ENCODE data around the gene IFT43.
A peak's percentile ranks its signal among the peaks of the same experiment; 100 is the strongest.

The IFT43 gene

DNA sequence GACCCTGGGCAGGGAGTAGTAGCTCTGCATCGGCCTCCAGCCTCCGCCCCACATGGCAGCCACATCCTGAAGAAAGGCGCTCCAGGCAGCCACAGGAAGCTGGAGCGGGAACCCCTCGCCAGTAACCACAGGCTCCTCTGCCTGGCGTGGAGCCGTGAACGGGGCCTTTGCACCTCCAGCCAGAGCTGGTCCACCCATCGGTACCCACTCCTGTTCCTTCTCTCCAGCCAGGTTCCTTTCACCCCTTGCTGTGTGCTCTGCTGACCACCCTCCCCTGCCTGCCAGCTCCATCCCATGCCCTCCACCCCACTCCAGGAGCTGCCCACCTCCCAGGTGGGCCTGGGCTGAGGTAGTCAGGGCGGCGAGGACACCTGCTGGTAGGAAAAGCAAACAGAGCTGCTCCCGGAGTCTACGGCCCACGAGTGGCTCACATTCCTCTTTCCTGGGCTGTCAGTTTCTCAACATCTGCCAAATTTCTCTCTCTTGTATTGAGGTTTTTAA, 6.4 kb upstream of the IFT43 start:
- in situ Hi-C loops (cut with HindIII; ENCODE audit: low pct_ligation_motif_present, low pct_unique_long_range_greater_than_20kb, low sequenced_read_pairs) = no loop called here

DNA sequence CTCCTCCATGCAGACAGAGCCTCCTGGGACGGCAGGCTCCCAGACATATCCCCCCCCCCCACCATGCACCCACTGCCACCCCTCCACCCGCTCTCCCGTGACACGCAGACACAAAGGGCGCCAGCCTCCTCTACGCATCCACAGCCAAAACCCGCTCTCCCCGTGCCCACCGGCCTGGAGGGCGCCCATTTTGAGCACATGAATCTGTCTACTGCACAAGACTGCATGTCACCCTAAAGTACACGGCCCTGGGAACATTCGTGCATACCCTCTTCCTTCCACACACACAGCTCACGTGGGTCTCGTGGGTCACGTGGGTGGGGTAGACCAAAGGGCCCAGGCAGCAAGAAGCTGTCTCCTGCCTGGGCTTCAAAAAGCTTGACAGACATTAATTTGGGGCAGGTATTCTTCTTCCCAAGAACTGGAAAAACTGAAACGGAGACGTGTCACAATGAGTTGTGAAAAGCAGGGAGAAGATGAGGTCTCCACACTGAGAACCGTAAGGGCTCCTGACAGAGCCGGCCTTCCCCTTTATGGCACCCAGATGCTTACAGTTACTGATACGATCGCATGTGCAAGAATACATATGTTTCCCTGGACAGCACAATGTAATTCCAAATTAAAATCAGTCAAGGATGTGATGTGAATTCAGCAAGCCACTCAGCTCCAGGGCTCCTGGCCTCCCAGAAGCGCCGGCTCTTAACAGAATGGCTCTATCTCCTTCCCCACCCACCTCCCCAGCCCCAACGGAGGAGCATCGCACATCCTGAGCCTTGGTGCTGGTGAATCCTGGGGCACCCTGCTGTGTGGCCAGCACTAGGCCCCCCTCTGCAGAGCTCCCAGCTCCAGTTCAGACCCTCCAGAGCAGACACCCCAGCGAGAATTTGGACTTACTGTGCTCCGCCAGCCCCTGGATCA, 5.7 kb upstream of the IFT43 start:
- no peak for DNase-seq
- in situ Hi-C loops (cut with HindIII; ENCODE audit: low pct_ligation_motif_present, low pct_unique_long_range_greater_than_20kb, low sequenced_read_pairs) = no loop called here

More for the DNA sequence above, 6.4 kb upstream of the IFT43 start:
- peak; percentile 24 for DNase-seq

DNA sequence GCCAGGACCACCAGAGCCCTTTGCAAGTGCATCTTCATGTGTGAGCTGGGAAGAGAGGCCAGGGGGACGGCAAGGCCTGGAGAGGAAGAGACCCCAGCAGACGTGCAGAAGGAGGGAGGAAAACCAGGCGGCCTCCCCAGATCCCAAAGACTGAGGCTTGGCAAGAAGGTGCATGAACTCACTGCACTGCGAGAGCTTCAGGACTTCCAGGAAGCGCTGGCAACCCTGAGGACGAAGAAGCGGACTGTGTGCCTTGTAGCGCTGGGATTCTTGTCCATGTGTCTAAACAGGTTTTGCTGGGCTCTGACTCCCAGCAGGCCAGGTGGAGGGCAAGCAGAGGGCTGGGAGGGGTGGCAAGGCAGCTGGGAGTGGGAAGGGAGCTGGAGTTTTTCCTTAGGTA, 4.7 kb upstream of the IFT43 start:
- in situ Hi-C loops (cut with HindIII; ENCODE audit: low pct_ligation_motif_present, low pct_unique_long_range_greater_than_20kb, low sequenced_read_pairs) = no loop called here
- no peak for DNase-seq

DNA sequence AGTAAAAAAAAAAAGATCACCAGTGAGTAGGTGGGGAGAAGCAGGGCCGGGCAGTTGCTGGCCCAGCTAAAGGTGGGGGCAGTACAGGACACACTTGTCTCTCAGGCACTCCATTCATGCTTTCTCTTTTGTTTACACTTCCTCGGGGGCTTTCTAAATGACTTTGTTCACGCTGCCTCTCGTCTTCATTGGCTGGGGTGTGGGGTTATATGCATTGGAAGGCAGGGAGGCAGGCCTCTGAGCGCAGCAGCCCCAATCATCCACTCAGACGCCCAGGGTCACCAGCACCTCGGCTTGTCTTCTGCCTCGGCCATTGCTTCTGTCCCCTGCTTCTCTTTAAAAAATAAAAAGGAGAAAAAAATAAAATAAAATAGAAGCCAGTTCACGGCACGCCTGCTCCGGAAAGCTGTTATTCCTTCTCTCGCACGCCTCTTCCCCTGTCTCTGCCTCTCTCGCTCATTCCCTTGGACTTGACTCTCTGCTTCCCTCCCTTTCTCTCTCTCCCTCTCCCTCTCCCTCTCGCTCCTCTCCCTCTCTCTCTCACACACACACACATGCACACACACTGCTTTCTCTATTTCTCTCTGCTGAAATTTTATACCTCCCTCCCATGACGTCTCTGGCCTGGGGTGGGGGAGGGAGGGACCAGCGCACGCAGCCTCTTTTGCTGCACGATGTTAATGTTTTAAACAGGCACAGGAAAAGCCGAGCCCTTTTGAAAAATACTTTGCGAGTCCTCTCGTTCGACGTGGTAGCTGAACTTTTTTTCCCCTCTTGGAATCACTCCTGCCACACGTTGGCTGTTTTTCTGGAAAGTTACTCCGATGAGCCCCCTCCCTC, 3.9 kb upstream of the IFT43 start, which contains the start of gene TGFB3:
Gene TGFB3, minus strand, starts transcription at position 570 of the 840 bp plus-strand sequence. CDS start 1,102 bp downstream, outside the sequence.
- DNase-seq = peak; percentile 59
- in situ Hi-C loops (cut with HindIII; ENCODE audit: low pct_ligation_motif_present, low pct_unique_long_range_greater_than_20kb, low sequenced_read_pairs) = no loop called here

DNA sequence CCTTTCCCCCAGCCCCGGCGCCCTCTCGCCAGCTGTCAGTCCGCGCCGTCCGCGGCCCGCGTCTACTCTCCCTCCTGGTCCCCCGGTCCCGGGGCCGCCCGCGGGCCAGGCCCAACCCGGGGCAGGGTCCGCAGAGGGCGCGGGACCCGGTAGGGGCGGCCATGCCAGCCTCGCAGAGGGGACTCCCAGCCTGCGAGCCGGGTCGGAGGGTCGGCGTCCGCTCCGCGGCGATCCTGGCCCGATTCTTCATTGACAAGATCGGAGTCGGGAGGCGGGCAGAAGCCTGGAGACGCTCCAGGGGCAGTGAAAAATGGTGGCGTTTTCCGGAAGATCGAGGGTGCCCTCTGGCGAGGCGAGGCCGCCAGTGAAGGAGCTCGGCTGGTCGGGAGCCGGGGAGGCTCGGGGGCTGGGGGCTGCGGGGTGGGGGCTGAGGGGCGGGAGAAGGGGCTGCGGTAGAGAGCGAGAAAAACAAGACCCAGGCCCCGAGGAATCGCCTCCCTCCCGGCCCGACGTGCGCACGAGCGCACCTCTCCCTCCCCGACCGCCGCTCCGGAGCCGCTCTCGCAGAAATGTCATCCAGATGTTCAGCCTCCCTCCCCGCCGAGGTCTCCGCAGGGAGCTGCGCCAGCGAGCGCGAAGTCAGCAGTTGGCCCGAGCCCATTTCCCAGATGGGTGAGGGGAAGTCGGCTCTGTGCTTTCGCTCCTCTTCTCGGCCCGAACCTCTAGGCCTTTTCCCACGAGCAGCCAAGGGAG, 3.1 kb upstream of the IFT43 start:
- DNase-seq = peak; percentile 73
- in situ Hi-C loops (cut with HindIII; ENCODE audit: low pct_ligation_motif_present, low pct_unique_long_range_greater_than_20kb, low sequenced_read_pairs) = no loop called here

DNA sequence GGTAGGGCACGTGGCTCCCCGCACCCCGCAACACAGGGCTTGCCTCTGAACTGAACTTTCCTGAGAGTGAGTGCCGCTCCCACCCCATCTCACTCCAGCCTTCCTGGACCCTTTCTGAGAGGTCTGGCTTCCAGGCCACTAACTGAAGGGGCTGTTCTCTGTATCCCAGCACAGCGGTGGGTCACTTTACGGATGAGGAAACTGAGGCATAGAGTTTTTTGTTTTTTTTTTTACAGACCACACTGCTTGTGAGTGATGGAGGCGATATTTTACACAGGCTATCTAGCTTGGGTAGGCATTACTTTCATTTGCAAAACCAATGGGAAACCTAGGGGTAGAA, 2.6 kb upstream of the IFT43 start:
- no peak for DNase-seq
- in situ Hi-C loops (cut with HindIII; ENCODE audit: low pct_ligation_motif_present, low pct_unique_long_range_greater_than_20kb, low sequenced_read_pairs) = no loop called here

DNA sequence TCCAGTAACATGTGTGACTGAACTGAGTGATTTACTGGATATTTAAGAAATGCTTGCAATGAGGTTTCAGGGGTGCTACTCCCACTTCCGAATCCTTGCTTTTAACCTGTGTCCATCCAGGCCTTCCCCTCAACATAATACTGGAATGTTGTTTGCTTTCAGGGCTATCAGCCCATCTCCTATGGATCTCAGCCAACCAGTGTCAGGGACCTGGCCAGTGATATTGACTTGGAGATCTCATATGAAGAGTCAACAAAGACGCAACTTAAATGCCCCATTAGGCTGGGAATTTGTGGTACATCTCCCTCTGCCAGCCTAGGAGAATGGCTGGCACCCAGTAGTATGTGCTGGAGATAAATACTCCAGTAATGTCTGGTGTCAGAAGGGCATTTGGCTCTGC, 889 bp upstream of the IFT43 start:
- DNase-seq = no peak
- in situ Hi-C loops (cut with HindIII; ENCODE audit: low pct_ligation_motif_present, low pct_unique_long_range_greater_than_20kb, low sequenced_read_pairs) = no loop called here

DNA sequence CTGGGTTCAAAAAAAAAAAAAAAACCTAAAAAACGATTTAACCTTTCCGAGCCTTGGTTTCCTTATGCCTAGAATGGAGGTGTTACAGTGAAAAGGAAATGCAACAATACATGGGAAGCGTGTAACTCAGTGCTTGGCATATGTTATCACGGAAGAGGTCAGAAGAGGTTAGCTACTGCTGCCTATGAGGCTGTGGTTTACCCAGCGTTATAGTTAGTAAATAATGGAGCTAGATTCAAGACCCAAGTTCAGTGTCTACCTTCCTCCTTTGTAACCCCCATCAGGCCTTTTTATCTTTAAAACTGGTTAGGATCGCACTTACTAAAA, 839 bp downstream of the IFT43 start:
- in situ Hi-C loops (cut with HindIII; ENCODE audit: low pct_ligation_motif_present, low pct_unique_long_range_greater_than_20kb, low sequenced_read_pairs) = no loop called here
- DNase-seq = no peak

DNA sequence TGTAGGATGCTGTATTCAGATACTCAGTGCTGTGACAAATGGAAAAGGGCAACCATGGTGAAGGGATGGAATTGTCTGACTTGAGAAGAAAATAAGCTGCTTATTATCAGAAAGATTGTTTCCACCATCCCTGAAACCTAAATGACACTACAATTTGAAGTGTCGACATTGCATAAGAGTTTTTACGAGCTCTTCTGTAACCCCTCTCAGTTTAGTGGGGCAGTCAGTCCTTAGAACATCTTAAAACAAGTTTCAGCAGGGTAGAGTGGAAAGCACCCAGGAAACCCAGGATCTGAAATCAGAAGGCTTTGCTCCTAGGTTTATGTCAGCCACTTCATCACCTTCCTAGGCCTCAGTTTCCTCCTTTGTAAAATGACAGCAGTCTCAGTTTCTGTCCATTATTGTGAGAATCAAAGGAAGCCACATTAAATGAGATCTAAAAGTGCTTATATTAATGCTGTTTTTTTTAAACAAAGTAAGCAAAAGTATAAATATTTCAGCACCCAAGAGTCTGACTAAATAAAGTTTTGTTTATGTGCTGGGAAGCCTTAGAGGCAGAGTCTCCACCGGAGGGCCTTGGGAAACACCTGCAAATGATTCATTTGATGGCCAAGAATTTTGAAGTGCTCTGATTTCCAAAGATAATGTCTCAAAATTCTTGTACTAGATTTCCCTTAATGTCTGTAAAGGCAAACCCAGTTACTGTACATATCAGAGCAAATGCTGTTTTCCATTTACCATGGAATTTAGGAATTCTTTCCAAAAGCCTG, 1.8 kb downstream of the IFT43 start:
- no peak for DNase-seq
- in situ Hi-C loops (cut with HindIII; ENCODE audit: low pct_ligation_motif_present, low pct_unique_long_range_greater_than_20kb, low sequenced_read_pairs) = no loop called here

DNA sequence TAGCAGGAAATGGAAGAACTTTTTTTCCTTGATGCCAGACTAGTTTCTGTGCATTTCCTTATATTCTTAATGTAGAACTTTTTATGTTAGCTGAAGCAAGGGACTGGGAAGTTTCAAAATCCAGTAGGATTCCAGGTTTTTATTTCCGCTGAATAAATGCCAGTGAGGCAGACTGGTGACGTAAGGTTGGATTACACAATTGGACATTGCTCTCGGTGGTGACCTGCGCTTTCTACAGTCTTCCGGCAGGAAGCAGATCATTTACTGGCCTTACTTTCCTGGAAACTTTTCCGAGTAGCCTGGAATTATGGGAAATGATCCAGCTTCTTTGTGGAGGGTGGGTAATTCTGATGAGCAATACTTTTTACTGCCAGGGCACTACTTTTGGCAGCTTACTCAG, 3.6 kb downstream of the IFT43 start:
- DNase-seq = no peak
- in situ Hi-C loops (cut with HindIII; ENCODE audit: low pct_ligation_motif_present, low pct_unique_long_range_greater_than_20kb, low sequenced_read_pairs) = no loop called here

DNA sequence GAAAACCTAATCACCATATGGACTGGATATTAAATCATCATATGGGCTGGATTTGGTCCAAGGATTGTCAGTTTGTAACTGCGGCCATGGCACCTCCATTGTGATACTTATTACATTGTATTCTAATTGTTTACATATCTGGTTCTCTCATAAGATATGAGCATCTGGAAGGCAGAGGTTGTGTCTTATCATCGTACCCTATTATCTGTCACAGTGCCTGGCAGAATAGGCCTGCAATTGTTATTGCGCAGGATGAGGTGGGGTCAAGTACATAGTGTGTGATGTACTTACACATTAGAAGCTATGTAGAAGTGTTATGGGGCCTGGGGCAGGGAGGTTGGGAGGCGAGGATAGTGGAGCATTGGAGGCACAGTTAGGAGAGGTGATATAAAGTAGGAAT, 4.7 kb downstream of the IFT43 start:
- in situ Hi-C loops (cut with HindIII; ENCODE audit: low pct_ligation_motif_present, low pct_unique_long_range_greater_than_20kb, low sequenced_read_pairs) = no loop called here
- DNase-seq = no peak

DNA sequence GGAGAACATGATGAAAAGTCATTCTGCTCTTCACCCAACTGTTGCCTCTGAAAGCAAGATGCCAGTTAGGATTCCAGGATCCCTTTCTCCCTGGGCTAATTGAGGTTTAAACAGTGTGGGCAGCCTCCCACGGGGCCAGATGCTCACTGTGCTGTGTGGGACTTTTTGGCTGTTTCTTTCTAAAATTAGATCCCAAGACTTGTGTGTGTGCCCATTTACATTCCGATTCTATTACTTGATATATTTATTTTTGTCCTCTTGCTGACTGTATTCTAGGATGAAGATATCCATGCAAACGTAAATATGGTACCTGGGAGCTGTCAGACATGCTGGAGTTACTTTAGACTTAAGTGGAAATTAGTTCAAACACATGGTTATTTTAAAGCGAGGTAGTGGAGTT, 6.2 kb downstream of the IFT43 start:
- in situ Hi-C loops (cut with HindIII; ENCODE audit: low pct_ligation_motif_present, low pct_unique_long_range_greater_than_20kb, low sequenced_read_pairs) = no loop called here
- no peak for DNase-seq

DNA sequence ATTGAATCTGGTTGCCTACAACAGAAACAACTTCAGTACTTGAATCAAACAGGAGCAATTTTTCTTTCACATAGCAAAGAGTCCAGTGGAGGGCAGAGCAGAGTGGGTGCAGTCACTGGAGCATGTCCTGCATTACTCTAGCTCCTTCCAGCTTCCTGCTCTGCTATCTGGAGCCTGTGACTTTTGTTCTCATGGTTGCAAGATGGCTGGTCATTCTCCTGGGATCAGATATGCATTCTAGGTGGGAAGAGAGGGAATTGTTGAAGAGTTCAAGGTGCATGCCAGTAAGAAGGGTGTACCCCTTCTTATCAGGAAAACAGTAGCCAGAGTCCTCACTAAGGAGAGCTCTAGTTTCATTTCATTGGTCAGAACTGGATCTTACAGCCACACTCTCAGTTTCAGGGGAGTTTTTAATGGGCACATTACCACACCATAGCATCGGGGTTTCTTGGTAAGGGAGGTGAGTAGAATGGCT, 8.0 kb downstream of the IFT43 start:
- in situ Hi-C loops (cut with HindIII; ENCODE audit: low pct_ligation_motif_present, low pct_unique_long_range_greater_than_20kb, low sequenced_read_pairs) = no loop called here
- DNase-seq = peak; percentile 43

DNA sequence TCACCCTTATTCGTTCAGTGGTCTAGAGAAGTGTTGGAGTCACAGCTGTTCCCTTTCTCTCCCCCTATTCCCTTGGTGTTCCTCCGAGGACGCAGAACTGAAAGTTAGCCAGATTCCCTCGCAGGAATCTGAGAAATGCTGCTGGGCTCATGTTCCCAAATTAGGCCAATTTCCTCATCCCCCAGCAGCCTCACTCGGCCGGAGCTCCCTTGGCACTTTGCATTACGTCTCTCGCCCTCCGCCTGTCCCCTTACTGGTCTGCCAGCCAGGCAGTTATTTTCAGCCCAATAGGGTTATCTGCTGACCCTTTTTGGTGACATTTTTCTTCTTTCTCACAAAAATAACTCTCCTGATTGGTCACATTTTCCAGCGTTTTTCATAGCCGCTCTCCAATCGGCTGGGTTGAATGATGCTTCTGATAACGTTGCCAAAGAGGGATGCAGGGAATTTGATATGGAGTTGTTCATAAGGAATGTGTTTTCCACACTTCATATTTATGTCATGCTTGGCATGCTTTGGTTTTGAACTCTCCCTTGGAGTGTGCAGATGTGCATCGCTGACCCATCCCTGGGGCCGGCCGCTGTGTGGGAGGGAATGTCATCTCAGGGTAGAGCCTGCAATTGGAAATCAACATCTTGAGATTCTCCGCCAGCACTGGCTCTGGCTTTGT, 9.9 kb downstream of the IFT43 start:
- in situ Hi-C loops (cut with HindIII; ENCODE audit: low pct_ligation_motif_present, low pct_unique_long_range_greater_than_20kb, low sequenced_read_pairs) = no loop called here
- no peak for DNase-seq

DNA sequence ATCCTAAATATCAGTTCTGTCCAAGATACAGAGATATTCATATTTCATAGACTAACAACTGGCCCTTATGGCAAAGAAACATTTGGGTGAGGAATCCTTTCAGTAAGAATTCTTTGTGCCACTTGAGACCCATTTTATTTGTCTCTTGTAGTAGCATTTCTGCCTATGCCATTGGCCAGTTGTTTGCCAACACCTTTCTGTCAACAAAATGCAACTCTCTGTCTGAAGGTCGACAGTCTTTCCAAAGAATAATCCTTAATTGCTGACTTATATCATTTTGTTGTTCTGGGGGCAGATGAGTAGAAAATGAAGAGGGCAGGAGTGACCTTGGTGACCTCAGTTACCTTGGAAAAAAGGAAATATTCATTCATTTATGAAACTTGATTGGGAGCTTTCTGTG, 10.9 kb downstream of the IFT43 start:
- DNase-seq = no peak
- in situ Hi-C loops (cut with HindIII; ENCODE audit: low pct_ligation_motif_present, low pct_unique_long_range_greater_than_20kb, low sequenced_read_pairs) = no loop called here

DNA sequence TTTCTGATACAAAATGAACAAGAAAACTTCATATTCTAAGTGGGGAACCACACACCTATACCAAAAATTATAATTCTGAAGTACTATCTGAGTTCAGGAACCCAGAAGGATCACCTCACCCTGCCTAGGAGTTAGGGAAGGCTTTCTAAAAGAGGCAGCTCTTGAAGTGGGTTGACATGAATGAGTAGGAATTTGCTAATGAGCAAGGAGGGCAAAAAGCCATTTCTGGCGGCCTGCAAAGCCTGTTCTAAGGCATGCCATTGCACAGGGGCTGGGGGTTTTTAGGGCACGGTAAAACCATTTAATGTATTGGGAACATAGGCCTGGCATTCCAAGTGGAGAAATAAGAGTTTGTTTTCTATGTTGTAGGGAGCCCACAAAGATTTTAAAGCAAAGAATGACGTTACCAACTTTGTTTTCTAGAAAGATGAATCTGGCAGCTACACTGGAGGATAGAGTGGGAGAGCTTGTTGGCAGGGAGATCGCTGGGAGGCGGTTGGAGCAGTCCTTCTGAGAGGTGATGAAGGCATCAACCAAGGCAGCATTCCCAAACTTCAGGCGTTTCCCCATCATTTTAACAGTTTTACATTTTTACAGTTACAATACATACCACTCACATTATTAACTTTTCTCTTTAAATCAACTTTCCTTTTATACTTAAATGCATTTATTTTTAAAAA, 14.1 kb downstream of the IFT43 start:
- no peak for DNase-seq
- in situ Hi-C loops (cut with HindIII; ENCODE audit: low pct_ligation_motif_present, low pct_unique_long_range_greater_than_20kb, low sequenced_read_pairs) = no loop called here

DNA sequence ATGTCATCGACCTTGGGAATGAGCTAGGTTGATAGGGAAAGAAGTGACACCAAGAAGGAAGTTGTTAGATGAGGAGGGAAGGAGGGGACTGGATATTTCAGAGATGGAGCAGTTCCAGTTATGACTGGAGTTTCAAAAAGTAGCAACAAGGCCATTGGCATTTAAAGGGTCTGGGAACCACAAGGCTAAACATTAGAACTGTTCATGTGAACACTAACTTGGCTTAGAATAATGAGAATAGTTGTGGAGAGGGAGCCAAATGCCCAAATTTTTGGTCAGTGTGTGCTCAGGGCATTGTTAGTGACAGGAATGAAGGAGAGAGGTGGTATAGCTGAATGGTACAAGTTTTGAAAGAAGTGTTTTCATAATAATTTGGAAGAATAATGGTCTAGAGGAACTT, 16.8 kb downstream of the IFT43 start:
- DNase-seq = no peak
- in situ Hi-C loops (cut with HindIII; ENCODE audit: low pct_ligation_motif_present, low pct_unique_long_range_greater_than_20kb, low sequenced_read_pairs) = no loop called here

Measured in ACHN (cell line).